Trophoblast cell (in vitro differentiated cells and primary cell): Measurements from ENCODE around the gene ZNF569.
"Not testable (repeated sequence)": the region's sequence is repeated elsewhere in the genome, so short reads cannot be mapped to it uniquely, and the experiment has no call there.

Experiments used
- DNase-seq, 2 donors: peaks; one replicate each; pipeline ENCODE4 v3.0.0-alpha.2; 2016
- H2AFZ ChIP-seq: 2 replicates; pipeline ENCODE4 v1.6.1; 2013; ENCODE audit warnings: low read length, moderate library complexity, mild to moderate bottlenecking; ENCODE audit not compliant: insufficient read depth, poor library complexity
- H2AK5ac ChIP-seq: 2 replicates; pipeline ENCODE4 v1.6.1; 2013; ENCODE audit warnings: mild to moderate bottlenecking, low read length
- H2BK120ac ChIP-seq: 2 replicates; pipeline ENCODE4 v1.6.1; 2013; ENCODE audit warnings: low read length, mild to moderate bottlenecking, moderate library complexity; ENCODE audit not compliant: insufficient read depth, poor library complexity
- H2BK12ac ChIP-seq: 2 replicates; pipeline ENCODE4 v1.6.1; 2013; ENCODE audit warnings: mild to moderate bottlenecking, low read length, moderate library complexity
- H2BK5ac ChIP-seq: 2 replicates; pipeline ENCODE4 v1.6.1; 2013; ENCODE audit warnings: low read length, low read depth, moderate library complexity, mild to moderate bottlenecking; ENCODE audit not compliant: poor library complexity
- H3K14ac ChIP-seq: 2 replicates; pipeline ENCODE4 v1.6.1; 2013; ENCODE audit warnings: mild to moderate bottlenecking, low read length
- H3K18ac ChIP-seq: 2 replicates; pipeline ENCODE4 v1.6.1; 2013; ENCODE audit warnings: mild to moderate bottlenecking, low read length
- H3K23ac ChIP-seq: 2 replicates; pipeline ENCODE4 v1.6.1; 2013; ENCODE audit warnings: low read length
- H3K27ac ChIP-seq: 2 replicates; pipeline ENCODE4 v1.5.1; 2013; ENCODE audit warnings: low read depth, mild to moderate bottlenecking, inconsistent platforms, low read length, moderate library complexity
- H3K27me3 ChIP-seq: 2 replicates; pipeline ENCODE4 v1.6.1; 2013; ENCODE audit warnings: inconsistent platforms, mild to moderate bottlenecking, low read length, moderate library complexity; ENCODE audit not compliant: insufficient read depth
- H3K36me3 ChIP-seq, 2 experiments: 1 replicate in 1 of 2; 2 replicates in 1 of 2; pipeline ENCODE4 v1.6.1; 2013; ENCODE audit warnings: low read length in 2 of 2, mild to moderate bottlenecking in 2 of 2, moderate library complexity in 1 of 2; ENCODE audit not compliant: insufficient read depth in 2 of 2, control insufficient read depth in 1 of 2
- H3K4ac ChIP-seq: 2 replicates; pipeline ENCODE4 v1.6.1; 2013; ENCODE audit warnings: low read depth, mild to moderate bottlenecking, low read length, moderate library complexity
- H3K4me1 ChIP-seq, 2 experiments: 1 replicate in 1 of 2; 2 replicates in 1 of 2; pipeline ENCODE4 v1.6.1; 2013; ENCODE audit warnings: low read length in 2 of 2, mild to moderate bottlenecking in 2 of 2, moderate library complexity in 1 of 2; ENCODE audit not compliant: insufficient read depth in 2 of 2, control insufficient read depth in 1 of 2
- H3K4me2 ChIP-seq: 2 replicates; pipeline ENCODE4 v1.6.1; 2013; ENCODE audit warnings: inconsistent platforms, mild to moderate bottlenecking, low read length, moderate library complexity
- H3K4me3 ChIP-seq: 2 replicates; pipeline ENCODE4 v1.5.1; 2013; ENCODE audit warnings: mild to moderate bottlenecking, low read depth, low read length, inconsistent platforms
- H3K79me1 ChIP-seq: one replicate; pipeline ENCODE4 v1.6.1; 2013; ENCODE audit warnings: low read length
- H3K79me2 ChIP-seq: 2 replicates; pipeline ENCODE4 v1.6.1; 2013; ENCODE audit warnings: low read length, mild to moderate bottlenecking; ENCODE audit not compliant: control insufficient read depth, insufficient read depth, poor library complexity
- H3K9ac ChIP-seq: 2 replicates; pipeline ENCODE4 v1.6.1; 2013; ENCODE audit warnings: mild to moderate bottlenecking, low read length
- H3K9me3 ChIP-seq: 2 replicates; pipeline ENCODE4 v1.6.1; 2013; ENCODE audit warnings: low read depth, mild to moderate bottlenecking, control low read depth, inconsistent platforms, low read length; ENCODE audit not compliant: insufficient read depth
- H4K12ac ChIP-seq: 2 replicates; pipeline ENCODE4 v1.6.1; 2013; ENCODE audit warnings: low read depth, mild to moderate bottlenecking, low read length, moderate library complexity
- H4K8ac ChIP-seq: 2 replicates; pipeline ENCODE4 v1.6.1; 2013; ENCODE audit warnings: low read depth, mild to moderate bottlenecking, low read length, moderate library complexity
- H4K91ac ChIP-seq: one replicate; pipeline ENCODE4 v1.6.1; 2013; ENCODE audit warnings: low read depth, mild to moderate bottlenecking, low read length, moderate library complexity
- WGBS: extraction: QIAGEN DNeasy Blood & Tissue Kit; methylation state at CpG from one replicate; pipeline ENCODE4 v1.1.7; 2013; ENCODE audit warnings: missing lambda C conversion rate; ENCODE audit not compliant: insufficient read length, insufficient coverage; ENCODE audit errors: extremely low coverage; 5-methylcytosine and 5-hydroxymethylcytosine counted together

Gene ZNF569

DNA sequence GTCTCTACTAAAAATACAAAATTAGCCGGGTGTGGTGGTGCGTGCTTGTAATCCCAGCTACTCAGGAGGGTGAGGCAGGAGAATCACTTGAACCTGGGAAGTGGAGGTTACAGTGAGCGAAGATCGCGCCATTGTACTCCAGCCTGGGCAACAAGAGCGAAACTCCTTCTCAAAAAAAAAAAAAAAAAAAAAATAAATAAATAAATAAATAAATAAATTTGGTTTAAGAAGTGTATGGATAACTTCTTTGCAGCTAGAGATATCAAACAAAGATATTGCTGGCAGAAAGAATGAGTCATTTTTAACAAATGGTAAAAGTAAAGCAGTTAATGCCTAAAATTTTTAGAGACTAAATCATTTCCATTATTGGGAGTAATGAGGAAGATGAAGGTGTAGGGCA lies 75.8 kb downstream of the ZNF569 start:
- H3K27me3 ChIP-seq, H3K36me3 ChIP-seq: not testable (repeated sequence)
- WGBS, result no CpG with 5 or more reads among the region's 6 CpGs

GRCh38 chr19:37389234-37389633 lies 78.0 kb downstream of the ZNF569 start:
- no CpG with 5 or more reads among the region's 4 CpGs for WGBS
- Histone ChIP-seq H3K79me2 (no peaks in the 10 kb centered on the region), H4K12ac (no peak overlapping the region), H2BK120ac (no peak overlapping the region), H2BK12ac (no peak overlapping the region), H4K8ac (no peak overlapping the region), H3K9me3 (peaks cover 12% of the 10 kb centered on the region), H4K91ac (no peak overlapping the region), H3K14ac (no peak overlapping the region), H2AFZ (no peak overlapping the region), H3K4ac (no peak overlapping the region), H3K27me3 (no peaks in the 10 kb centered on the region), H3K9ac (no peak overlapping the region), H2BK5ac (no peak overlapping the region), H3K23ac (no peak overlapping the region), H3K36me3 (peaks cover 6 to 13% of the 10 kb centered on the region in 2 experiments), H3K4me1 (no peaks in the 10 kb centered on the region), H3K18ac (no peak overlapping the region), H3K79me1 (no peaks in the 10 kb centered on the region), H2AK5ac (no peak overlapping the region), H3K27ac (no peak overlapping the region), H3K4me3 (no peak overlapping the region), H3K4me2 (no peak overlapping the region)
- DNase-seq, result no peak

More for the DNA sequence above, 75.8 kb downstream of the ZNF569 start:
- H3K14ac ChIP-seq, H2AK5ac ChIP-seq, H3K4me3 ChIP-seq, H3K23ac ChIP-seq, H3K79me1 ChIP-seq, H2BK120ac ChIP-seq, H4K91ac ChIP-seq, H3K4me1 ChIP-seq, H3K9ac ChIP-seq, DNase-seq, H3K18ac ChIP-seq, H3K9me3 ChIP-seq, H3K27ac ChIP-seq, H4K8ac ChIP-seq, H3K4me2 ChIP-seq, H2AFZ ChIP-seq, H3K4ac ChIP-seq, H2BK5ac ChIP-seq, H3K79me2 ChIP-seq, H2BK12ac ChIP-seq, H4K12ac ChIP-seq: not testable (repeated sequence)

DNA sequence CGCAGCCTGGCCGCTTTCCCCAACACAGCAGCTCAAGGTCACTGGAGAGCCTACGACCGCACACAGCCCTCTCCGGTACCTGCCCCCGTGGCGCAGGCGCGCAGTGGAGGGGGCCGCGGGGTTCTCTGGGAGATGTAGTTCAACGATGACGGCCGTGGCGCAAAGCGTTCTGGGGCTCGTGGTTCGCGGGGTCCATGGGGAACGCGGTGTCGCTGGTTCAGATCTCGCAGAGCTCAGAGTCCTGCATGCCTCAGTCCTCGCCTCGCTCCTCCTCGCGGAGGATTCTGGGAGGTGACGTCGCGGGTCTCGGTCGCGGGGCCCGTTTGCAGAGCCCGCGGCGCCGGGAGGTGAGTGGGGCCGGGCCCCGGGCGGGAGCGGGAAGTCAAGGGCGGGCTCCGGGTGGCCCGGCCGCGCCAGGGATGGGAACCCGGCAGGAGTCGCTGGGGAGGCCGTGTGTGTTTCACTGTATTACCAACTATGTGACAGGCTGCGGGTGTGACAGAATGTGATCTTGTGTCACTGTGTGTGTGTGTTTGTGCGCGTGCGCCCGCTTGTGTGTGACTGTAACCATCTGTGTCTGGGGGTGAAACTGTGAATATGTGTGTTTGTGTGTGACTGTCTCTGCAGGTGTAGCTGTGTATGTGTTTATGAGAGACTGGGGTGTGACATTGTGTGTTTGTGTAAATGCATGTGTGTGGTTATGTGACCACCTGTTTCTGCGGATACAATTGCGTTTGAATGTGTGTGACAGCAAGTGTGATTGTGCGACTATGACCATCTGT lies 96.2 kb downstream of the ZNF569 start, which contains the start of gene ZNF527:
TSS of gene ZNF527 (plus strand) at position 220 of the 782 bp plus-strand sequence. CDS start 3,100 bp downstream, outside the sequence.
- H3K14ac ChIP-seq, result peak within 1 kb of the TSS; percentile 26
- H3K27me3 ChIP-seq, result no peaks in the 10 kb centered on the region
- no peak within 1 kb of the TSS for H2AK5ac ChIP-seq
- H2BK12ac ChIP-seq, result no peak within 1 kb of the TSS
- WGBS, result no CpG with 5 or more reads among the region's 58 CpGs
- peak within 1 kb of the TSS; percentile 54 for H4K12ac ChIP-seq
- peak within 1 kb of the TSS; percentile 90 for H2AFZ ChIP-seq
- no peaks in the 10 kb centered on the region for H3K9me3 ChIP-seq
- H3K79me2 ChIP-seq, result peaks cover 3% of the 10 kb centered on the region
- peak within 1 kb of the TSS; percentile 5 for H3K27ac ChIP-seq
- peaks cover 5% of the 10 kb centered on the region for H3K79me1 ChIP-seq
- peaks cover 0 to 2% of the 10 kb centered on the region in 2 experiments for H3K4me1 ChIP-seq
- peak within 1 kb of the TSS; percentile 82 for H3K9ac ChIP-seq
- DNase-seq, result peak; percentile 87 to 94
- no peak within 1 kb of the TSS for H2BK120ac ChIP-seq
- no peak within 1 kb of the TSS for H3K18ac ChIP-seq
- peak within 1 kb of the TSS; percentile 75 for H3K4me3 ChIP-seq
- no peak within 1 kb of the TSS for H2BK5ac ChIP-seq
- H4K8ac ChIP-seq, result peak within 1 kb of the TSS; percentile 86
- H3K23ac ChIP-seq, result no peak within 1 kb of the TSS
- peak within 1 kb of the TSS; percentile 69 for H3K4me2 ChIP-seq
- H3K36me3 ChIP-seq, result peaks cover 0 to 7% of the 10 kb centered on the region in 2 experiments
- H4K91ac ChIP-seq, result no peak within 1 kb of the TSS
- no peak within 1 kb of the TSS for H3K4ac ChIP-seq

DNA sequence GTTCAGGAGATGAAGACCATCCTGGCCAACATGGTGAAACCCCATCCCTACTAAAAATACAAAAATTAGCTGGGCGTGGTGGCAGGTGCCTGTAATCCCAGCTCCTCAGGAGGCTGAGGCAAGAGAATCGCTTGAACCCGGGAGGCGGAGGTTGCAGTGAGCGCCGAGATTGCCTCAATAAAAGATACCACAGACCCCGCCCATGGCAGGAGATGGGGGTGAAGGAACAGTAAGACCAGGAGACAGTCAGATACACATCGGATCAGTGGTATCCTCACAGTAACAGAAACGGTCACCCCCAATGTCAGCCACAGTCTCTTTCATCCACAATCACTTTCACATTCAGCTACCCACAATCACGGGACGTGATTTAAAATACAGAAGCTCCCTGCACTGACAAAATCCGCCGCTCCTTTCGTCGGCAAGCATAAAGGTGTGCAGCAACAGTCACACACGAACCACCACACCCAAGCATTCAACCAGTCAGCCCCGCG lies 96.8 kb downstream of the ZNF569 start:
- H4K12ac ChIP-seq, result peak overlapping the region; percentile 54
- H3K23ac ChIP-seq, H2BK120ac ChIP-seq, H3K4me1 ChIP-seq, H2BK12ac ChIP-seq, H3K9me3 ChIP-seq, H3K27ac ChIP-seq, H2AK5ac ChIP-seq, H4K91ac ChIP-seq, H3K36me3 ChIP-seq, H3K18ac ChIP-seq, DNase-seq, H3K4ac ChIP-seq, H3K79me1 ChIP-seq, H2BK5ac ChIP-seq, H3K27me3 ChIP-seq, H3K79me2 ChIP-seq: not testable (repeated sequence)
- H3K4me3 ChIP-seq, result peak overlapping the region; percentile 66
- H3K4me2 ChIP-seq, result peak overlapping the region; percentile 69
- H3K14ac ChIP-seq, result peak overlapping the region; percentile 26
- peak overlapping the region; percentile 90 for H2AFZ ChIP-seq
- no CpG with 5 or more reads among the region's 18 CpGs for WGBS
- peak overlapping the region; percentile 49 for H3K9ac ChIP-seq
- H4K8ac ChIP-seq, result peak overlapping the region; percentile 86
